Measurements from ENCODE around the gene GJB3. TPM values are rescaled to one million over a fixed set of nuclear protein-coding genes. Genes with fewer than 3 reads are reported as not detected.

The GJB3 gene
- total RNA-seq, 1 experiment from 2014 or later: not detected

Other genes starting within 250 kb of the GJB3 start
- not detected in 2 replicates for gene GJB5, start 26.2 kb upstream of the GJB3 start, total RNA-seq (2014; rRNA removed; shearing (Covaris generic); ENCODE audit: low replicate concordance)
- 0.44 TPM in 1 of 2 replicates, not detected in the other for gene GJB4, start 21.5 kb upstream of the GJB3 start, total RNA-seq (2014; rRNA removed; shearing (Covaris generic); ENCODE audit: low replicate concordance)
- gene GJA4, start 11.8 kb downstream of the GJB3 start, total RNA-seq (2014; rRNA removed; shearing (Covaris generic); ENCODE audit: low replicate concordance): not detected in 2 replicates
- gene SMIM12, start 78.5 kb downstream of the GJB3 start, total RNA-seq (2014; rRNA removed; shearing (Covaris generic); ENCODE audit: low replicate concordance): 48.1 and 57.7 TPM in 2 replicates
- gene DLGAP3, start 148.4 kb downstream of the GJB3 start, total RNA-seq (2014; rRNA removed; shearing (Covaris generic); ENCODE audit: low replicate concordance): 0.34 TPM in 1 of 2 replicates, not detected in the other
- 55.9 and 57.6 TPM in 2 replicates for gene TMEM35B, start 204.1 kb downstream of the GJB3 start, total RNA-seq (2014; rRNA removed; shearing (Covaris generic); ENCODE audit: low replicate concordance)

Measured in Caki2 (cell line).